ENCODE results near the gene SEMA3A.
A peak's percentile ranks its signal among the peaks of the same experiment; 100 is the strongest.

Gene SEMA3A

GRCh38 chr7:84002348-84002747 is 192.2 kb downstream of the SEMA3A start:
- no peak for DNase-seq

GRCh38 chr7:83996879-83997278 is 197.7 kb downstream of the SEMA3A start:
- no peak for DNase-seq

- no peak for DNase-seq
These were observed 206.8 kb downstream of the SEMA3A start for GRCh38 chr7:83987764-83988163.

GRCh38 chr7:83985821-83986220 is 208.8 kb downstream of the SEMA3A start:
- DNase-seq = no peak

GRCh38 chr7:83984591-83984990 is 210.0 kb downstream of the SEMA3A start:
- DNase-seq = no peak

GRCh38 chr7:83984076-83984475 is 210.5 kb downstream of the SEMA3A start:
- no peak for DNase-seq

- DNase-seq = no peak
These were observed 211.0 kb downstream of the SEMA3A start for GRCh38 chr7:83983606-83984005.

GRCh38 chr7:83976302-83976701 is 218.3 kb downstream of the SEMA3A start:
- DNase-seq = no peak

GRCh38 chr7:83970081-83970480 is 224.5 kb downstream of the SEMA3A start:
- DNase-seq = no peak

GRCh38 chr7:83964318-83964717 is 230.3 kb downstream of the SEMA3A start:
- no peak for DNase-seq

- DNase-seq = no peak
These were observed 237.3 kb downstream of the SEMA3A start for GRCh38 chr7:83957333-83957732.

GRCh38 chr7:83956104-83956503 is 238.5 kb downstream of the SEMA3A start:
- DNase-seq = no peak

- DNase-seq = no peak
These were observed 242.4 kb downstream of the SEMA3A start for GRCh38 chr7:83952236-83952635.

- no peak for DNase-seq
These were observed 247.3 kb downstream of the SEMA3A start for GRCh38 chr7:83947260-83947659.

- no peak for DNase-seq
These were observed 247.8 kb downstream of the SEMA3A start for GRCh38 chr7:83946801-83947200.

GRCh38 chr7:83941300-83941699 is 253.3 kb downstream of the SEMA3A start:
- no peak for DNase-seq

- no peak for DNase-seq
These were observed 256.7 kb downstream of the SEMA3A start for GRCh38 chr7:83937930-83938329.

- peak; percentile 66 for DNase-seq
These were observed 258.4 kb downstream of the SEMA3A start for GRCh38 chr7:83936056-83936708.

- DNase-seq = no peak
These were observed 260.4 kb downstream of the SEMA3A start for GRCh38 chr7:83934118-83934734.

GRCh38 chr7:83931968-83932367 is 262.6 kb downstream of the SEMA3A start:
- DNase-seq = no peak

- DNase-seq = no peak
These were observed 264.3 kb downstream of the SEMA3A start for GRCh38 chr7:83930262-83930661.

- DNase-seq = no peak
These were observed 268.7 kb downstream of the SEMA3A start for GRCh38 chr7:83925860-83926259.

GRCh38 chr7:83921941-83922607 is 272.5 kb downstream of the SEMA3A start:
- peak; percentile 40 for DNase-seq

GRCh38 chr7:83921271-83921940 is 273.2 kb downstream of the SEMA3A start:
- no peak for DNase-seq
